B cell (primary cell): Measurements from ENCODE around the gene IL31RA. TPM values are rescaled to one million over a fixed set of nuclear protein-coding genes. Genes with fewer than 3 reads are reported as not detected.

Source experiments
- ATAC-seq: fragments of 200-7000 bp; cut with Tn5 transposase; one replicate; pipeline ENCODE4 v1.10.0; 2021; ENCODE audit warnings: low read depth, mild to moderate bottlenecking, moderate number of reproducible peaks, moderate library complexity
- CTCF ChIA-PET: fragments of 350-600 bp; sonication (Branson Sonifier 250); formaldehyde crosslinking; loops from one replicate; lab custom pipeline; 2021; ENCODE audit warnings: antibody characterized with exemption, inconsistent platforms; lab: Charles Lee
- POLR2A ChIA-PET: fragments of 350-600 bp; sonication (Branson Sonifier 250); formaldehyde crosslinking; loops from one replicate; lab custom pipeline; 2021; ENCODE audit warnings: antibody characterized with exemption; lab: Charles Lee
- DNase-seq: peaks from one replicate; pipeline ENCODE4 v3.0.0; 2013
- H2AFZ ChIP-seq: 2 replicates; pipeline ENCODE4 v1.6.1; 2012; ENCODE audit warnings: mild to moderate bottlenecking, low read depth, low read length; ENCODE audit not compliant: insufficient read depth, poor library complexity, severe bottlenecking
- H3K27ac ChIP-seq, 2 donors: 1 replicate in 1 of 2; 2 replicates in 1 of 2; pipeline ENCODE4 v1.5.1; 2012 to 2013; ENCODE audit warnings: low read length in 2 of 2, mild to moderate bottlenecking in 2 of 2, moderate library complexity in 1 of 2
- H3K27me3 ChIP-seq, 4 experiments: fragments of 200-600 bp in 1 of 4; sonication (generic) in 1 of 4; replicated peaks in 1 of 4; 1 replicate in 2 of 4; 2 replicates in 2 of 4; pipeline versions ENCODE4 v1.6.1 to v1.7.0; 2013 to 2016; ENCODE audit warnings: low read length in 3 of 4, mild to moderate bottlenecking in 2 of 4, mixed read lengths in 1 of 4, moderate library complexity in 1 of 4; ENCODE audit not compliant: insufficient read depth in 4 of 4, control insufficient read depth in 3 of 4; ENCODE audit errors: control extremely low read depth in 1 of 4
- H3K36me3 ChIP-seq, 2 experiments: replicated peaks in 1 of 2; 1 replicate in 1 of 2; 2 replicates in 1 of 2; pipeline versions ENCODE4 v1.6.1 to v1.7.1; 2013; ENCODE audit warnings: low read length in 1 of 2; ENCODE audit not compliant: insufficient read depth in 2 of 2, control insufficient read depth in 1 of 2; ENCODE audit errors: control extremely low read depth in 1 of 2, extremely low read depth in 1 of 2
- H3K4me1 ChIP-seq, 2 donors: fragments of 200-600 bp in 1 of 2; sonication (generic) in 1 of 2; 1 replicate in 1 of 2; 2 replicates in 1 of 2; pipeline versions ENCODE4 v1.5.1 to v1.6.1; 2013 to 2017; ENCODE audit warnings: low read length in 2 of 2; ENCODE audit not compliant: control insufficient read depth in 2 of 2, insufficient read depth in 2 of 2
- H3K4me2 ChIP-seq: replicated peaks from 2 replicates; pipeline ENCODE3; 2012; ENCODE audit warnings: mild to moderate bottlenecking, low read depth, low read length; ENCODE audit not compliant: poor library complexity, severe bottlenecking
- H3K4me3 ChIP-seq, 5 experiments: fragments of 200-600 bp in 1 of 5; sonication (generic) in 1 of 5; 1 replicate in 3 of 5; 2 replicates in 2 of 5; pipeline versions ENCODE4 v1.5.1 to v1.7.0; 2011 to 2016; ENCODE audit warnings: low read length in 4 of 5, mild to moderate bottlenecking in 4 of 5, low read depth in 2 of 5, control low read depth in 1 of 5, moderate library complexity in 1 of 5; ENCODE audit not compliant: insufficient read depth in 1 of 5; ENCODE audit errors: control extremely low read depth in 1 of 5, extremely low read depth in 1 of 5
- H3K79me2 ChIP-seq: fragments of 200-600 bp; sonication (generic); one replicate; pipeline ENCODE4 v1.6.0; 2016; ENCODE audit warnings: low read length; ENCODE audit not compliant: control insufficient read depth, insufficient read depth
- H3K9ac ChIP-seq: fragments of 200-600 bp; sonication (generic); 2 replicates; pipeline ENCODE4 v1.6.1; 2017; ENCODE audit warnings: mild to moderate bottlenecking, low read length, moderate library complexity
- H3K9me3 ChIP-seq, 3 donors: one replicate each; pipeline versions ENCODE4 v1.6.1 to v1.7.1; 2013; ENCODE audit warnings: low read length in 2 of 3; ENCODE audit not compliant: control insufficient read depth in 2 of 3, insufficient read depth in 1 of 3; ENCODE audit errors: control extremely low read depth in 1 of 3
- H4K20me1 ChIP-seq: 2 replicates; pipeline ENCODE4 v1.6.0; 2012; ENCODE audit warnings: mild to moderate bottlenecking, low read length; ENCODE audit not compliant: insufficient read depth, control insufficient read depth, poor library complexity, severe bottlenecking
- H3K27ac Mint-ChIP-seq: one replicate; pipeline ENCODE4 v1.8.0; 2021; ENCODE audit warnings: mixed read lengths
- H3K27me3 Mint-ChIP-seq: one replicate; pipeline ENCODE4 v1.8.0; 2021; ENCODE audit warnings: mixed read lengths
- H3K4me1 Mint-ChIP-seq: one replicate; pipeline ENCODE4 v1.8.0; 2021; ENCODE audit warnings: mixed read lengths
- H3K4me3 Mint-ChIP-seq: one replicate; pipeline ENCODE4 v1.8.0; 2021; ENCODE audit warnings: mixed read lengths
- H3K9me3 Mint-ChIP-seq: one replicate; pipeline ENCODE4 v1.8.0; 2022; ENCODE audit warnings: mixed read lengths; ENCODE audit not compliant: insufficient read depth
- CTCF ChIP-seq: fragments of 200-600 bp; IDR thresholded peaks from one replicate; pipeline ENCODE4 v1.8.0; 2022; ENCODE audit warnings: antibody characterized with exemption, mild to moderate bottlenecking
- EZH2 ChIP-seq: IDR thresholded peaks from 2 replicates; pipeline ENCODE4 v1.6.1; 2012; ENCODE audit warnings: borderline replicate concordance, low read depth, mild to moderate bottlenecking, moderate library complexity, low read length; ENCODE audit not compliant: insufficient read depth, poor library complexity, severe bottlenecking
- WGBS: methylation state at CpG from one replicate; pipeline ENCODE4 v1.1.5; 2013; ENCODE audit warnings: missing lambda C conversion rate; ENCODE audit not compliant: insufficient coverage; 5-methylcytosine and 5-hydroxymethylcytosine counted together
- intact Hi-C: fragments of 100-400 bp; cut with micrococcal nuclease; formaldehyde crosslinking; loops from one replicate; pipeline ENCODE4 v1.10.0; 2022
- polyA plus RNA-seq: library from polyadenylated mRNA; depleted of rRNA; stranded (reverse); fragments of >200 nt; gene quantifications from 2 replicates; pipeline ENCODE4 v1.2.3, GENCODE V29; 2012
- total RNA-seq, 2 donors: library from RNA; stranded (reverse); fragments of 120-200 nt in 1 of 2; gene quantifications; 1 replicate in 1 of 2; 2 replicates in 1 of 2; pipeline versions ENCODE4 v1.2.3 to v1.2.4, GENCODE V29; 2013 to 2022

Gene IL31RA
- total and polyA plus RNA-seq, 2 donors (not counting 1 experiment from before 2014, with no cell fraction given): not detected

- Histone ChIP-seq H3K79me2 (no peaks in the 10 kb centered on the region), H4K20me1 (no peaks in the 10 kb centered on the region), H3K9ac (no peak overlapping the region), H3K4me2 (no peak overlapping the region), H3K36me3 (no peaks in the 10 kb centered on the region), H3K9me3 (no peaks in the 10 kb centered on the region), H3K27me3 (no peaks in the 10 kb centered on the region), H3K4me1 (no peaks in the 10 kb centered on the region), H3K27ac (no peak overlapping the region), H2AFZ (no peak overlapping the region), H3K4me3 (no peak overlapping the region)
- DNase-seq (no peak), ATAC-seq (no peak)
- no peak overlapping the region for H3K4me3 Mint-ChIP-seq
- ChIA-PET POLR2A (no interaction called here), CTCF (interaction anchor here (1.1 to 5.1 kb wide), 4 partner anchors 11 to 337 kb away, joined by 3 to 111 read pairs (median 20); no protein-coding TSS in a partner anchor)
- H3K4me1 Mint-ChIP-seq: no peaks in the 10 kb centered on the region
- no peaks in the 10 kb centered on the region for H3K9me3 Mint-ChIP-seq
- no peak overlapping the region for H3K27ac Mint-ChIP-seq
- intact Hi-C loops: no loop called here
- TF ChIP-seq EZH2 (no peak), CTCF (no peak)
- WGBS: 91% methylated on average over 14 of the region's 14 CpGs
- H3K27me3 Mint-ChIP-seq: no peaks in the 10 kb centered on the region
Observed at GRCh38 chr5:55933377-55934114, 82.4 kb downstream of the IL31RA start.

GRCh38 chr5:55934115-55934613, 83.0 kb downstream of the IL31RA start:
- H3K4me1 ChIP-seq: no peaks in the 10 kb centered on the region
- H3K9me3 ChIP-seq: no peaks in the 10 kb centered on the region
- Mint-ChIP-seq H3K27ac (no peak overlapping the region), H3K9me3 (no peaks in the 10 kb centered on the region), H3K27me3 (no peaks in the 10 kb centered on the region), H3K4me3 (no peak overlapping the region), H3K4me1 (no peaks in the 10 kb centered on the region)
- no peak overlapping the region for H3K9ac ChIP-seq
- H3K27me3 ChIP-seq: no peaks in the 10 kb centered on the region
- TF ChIP-seq EZH2 (no peak), CTCF (no peak)
- intact Hi-C loops: no loop called here
- H3K27ac ChIP-seq: no peak overlapping the region
- no peak overlapping the region for H3K4me2 ChIP-seq
- no peaks in the 10 kb centered on the region for H4K20me1 ChIP-seq
- 89% methylated on average over 6 of the region's 9 CpGs for WGBS
- no peaks in the 10 kb centered on the region for H3K79me2 ChIP-seq
- no peak for DNase-seq
- no peak overlapping the region for H2AFZ ChIP-seq
- no peak for ATAC-seq
- POLR2A ChIA-PET: no interaction called here
- no peak overlapping the region for H3K4me3 ChIP-seq
- H3K36me3 ChIP-seq: no peaks in the 10 kb centered on the region
- CTCF ChIA-PET: interaction anchor here (1.2 to 5.1 kb wide), 6 partner anchors 10 to 1205 kb away, joined by 3 to 111 read pairs (median 5); no protein-coding TSS in a partner anchor
